T-helper 1 cell treated with Interleukin-12 subunit alpha and Interleukin-12 subunit beta and Interleukin-4 antibody, amounts not matched to agents 30 μg/mL and 1 μg/mL, for 36 hours (primary cell): ENCODE results near the gene TIMM21.

ENCODE experiments used
- H3K27ac Mint-ChIP-seq: one replicate; pipeline ENCODE4 v1.8.0; 2021; ENCODE audit warnings: mild to moderate bottlenecking, mixed read lengths
- H3K27me3 Mint-ChIP-seq: one replicate; pipeline ENCODE4 v1.8.0; 2021; ENCODE audit warnings: low read depth, mixed read lengths
- H3K36me3 Mint-ChIP-seq: one replicate; pipeline ENCODE4 v1.8.0; 2021; ENCODE audit warnings: low read depth, mixed read lengths
- H3K4me1 Mint-ChIP-seq: one replicate; pipeline ENCODE4 v1.8.0; 2021; ENCODE audit warnings: low read depth, mixed read lengths
- H3K4me3 Mint-ChIP-seq: one replicate; pipeline ENCODE4 v1.8.0; 2021; ENCODE audit warnings: mild to moderate bottlenecking, moderate library complexity, mixed read lengths
- H3K9me3 Mint-ChIP-seq: one replicate; pipeline ENCODE4 v1.8.0; 2021; ENCODE audit warnings: mixed read lengths

Gene TIMM21

DNA sequence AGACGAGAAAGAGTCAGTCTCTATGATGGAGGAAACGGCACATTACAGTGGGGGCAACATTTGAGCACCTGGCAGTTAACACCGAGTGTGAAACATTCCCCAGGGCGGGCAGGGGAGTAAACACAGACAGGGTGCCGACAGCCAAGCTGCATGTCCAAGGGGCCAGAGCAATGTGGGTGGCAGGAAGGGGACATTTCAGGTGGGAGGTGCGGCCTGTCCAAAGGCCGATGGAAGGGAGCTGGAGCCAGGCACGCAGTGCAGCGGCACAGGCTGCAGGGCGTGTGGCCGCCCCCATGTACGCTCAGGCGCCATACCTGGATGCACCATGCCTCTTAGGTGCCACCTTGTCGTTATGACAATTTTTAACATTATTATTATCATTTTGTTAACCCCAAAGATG lies 43.3 kb downstream of the TIMM21 start:
- H3K27me3 Mint-ChIP-seq, result peaks cover 8% of the 10 kb centered on the region
- H3K9me3 Mint-ChIP-seq, result no peaks in the 10 kb centered on the region
- no peaks in the 10 kb centered on the region for H3K36me3 Mint-ChIP-seq
- H3K27ac Mint-ChIP-seq, result no peak overlapping the region
- no peak overlapping the region for H3K4me3 Mint-ChIP-seq
- H3K4me1 Mint-ChIP-seq, result peaks cover 6% of the 10 kb centered on the region

DNA sequence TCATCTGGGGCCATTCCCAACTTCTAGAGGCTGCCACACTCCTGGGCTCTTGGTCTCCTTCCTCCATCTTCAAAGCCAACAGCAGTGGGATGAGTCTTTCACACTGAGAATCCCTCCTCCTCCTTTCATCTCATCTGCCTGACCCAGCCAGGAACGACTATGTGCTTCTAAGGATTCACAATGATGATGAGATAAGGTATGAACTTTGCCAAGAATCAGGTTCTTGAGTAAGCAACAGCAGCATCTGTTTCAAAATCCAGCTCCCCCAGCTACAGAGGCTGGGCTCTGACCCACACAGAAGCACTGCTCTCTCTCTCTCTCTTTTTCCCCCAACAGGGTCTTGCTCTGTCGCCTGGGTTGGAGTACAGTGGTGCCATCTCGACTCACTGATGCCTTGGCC lies 46.4 kb downstream of the TIMM21 start:
- Mint-ChIP-seq H3K4me3 (no peak overlapping the region), H3K4me1 (peaks cover 6% of the 10 kb centered on the region), H3K27me3 (no peaks in the 10 kb centered on the region), H3K9me3 (no peaks in the 10 kb centered on the region), H3K27ac (no peak overlapping the region), H3K36me3 (no peaks in the 10 kb centered on the region)

DNA sequence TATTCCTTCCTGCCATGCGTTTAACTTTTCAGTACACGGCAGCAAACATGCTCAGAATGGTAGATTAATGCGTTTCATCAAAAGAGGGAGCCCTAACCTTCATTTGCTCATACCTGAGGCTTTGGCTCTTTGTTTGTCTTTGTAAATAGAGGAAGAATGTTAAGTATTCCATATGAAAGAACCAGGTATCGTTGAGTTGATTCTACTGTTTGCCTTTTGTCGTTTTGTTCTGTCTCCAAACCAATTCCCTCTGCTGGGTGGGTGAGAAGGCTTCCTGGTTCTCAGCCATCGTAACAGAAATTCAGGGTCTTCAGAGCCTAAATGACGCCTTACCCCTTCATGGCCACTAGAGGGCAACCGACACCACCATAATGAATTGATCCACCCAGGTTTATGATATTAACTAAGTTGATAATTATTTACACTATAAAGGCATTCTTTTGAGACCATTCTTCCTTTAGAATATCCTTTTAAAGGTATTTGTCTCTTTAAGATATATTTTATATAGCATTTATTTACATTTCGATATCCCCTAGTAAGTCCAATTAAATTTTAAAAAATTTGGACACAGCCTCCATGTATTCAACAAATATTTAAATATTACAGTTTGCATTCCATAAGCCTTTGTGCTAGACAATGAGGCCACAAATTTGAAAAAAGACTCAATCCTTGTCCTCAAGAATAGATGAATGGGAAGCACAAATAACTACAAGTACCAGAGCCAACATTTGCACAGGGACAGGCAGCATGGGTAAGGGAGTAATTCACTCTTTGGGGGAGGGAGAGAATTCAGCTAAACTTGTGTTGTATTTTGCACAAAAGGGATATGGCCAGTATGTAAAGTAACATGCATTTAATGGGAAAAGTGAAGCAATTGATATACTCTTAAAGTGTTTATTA lies 48.1 kb downstream of the TIMM21 start:
- no peak overlapping the region for H3K27ac Mint-ChIP-seq
- H3K4me3 Mint-ChIP-seq, result peak overlapping the region; percentile 72
- H3K4me1 Mint-ChIP-seq, result peaks cover 6% of the 10 kb centered on the region
- no peaks in the 10 kb centered on the region for H3K9me3 Mint-ChIP-seq
- no peaks in the 10 kb centered on the region for H3K36me3 Mint-ChIP-seq
- no peaks in the 10 kb centered on the region for H3K27me3 Mint-ChIP-seq

DNA sequence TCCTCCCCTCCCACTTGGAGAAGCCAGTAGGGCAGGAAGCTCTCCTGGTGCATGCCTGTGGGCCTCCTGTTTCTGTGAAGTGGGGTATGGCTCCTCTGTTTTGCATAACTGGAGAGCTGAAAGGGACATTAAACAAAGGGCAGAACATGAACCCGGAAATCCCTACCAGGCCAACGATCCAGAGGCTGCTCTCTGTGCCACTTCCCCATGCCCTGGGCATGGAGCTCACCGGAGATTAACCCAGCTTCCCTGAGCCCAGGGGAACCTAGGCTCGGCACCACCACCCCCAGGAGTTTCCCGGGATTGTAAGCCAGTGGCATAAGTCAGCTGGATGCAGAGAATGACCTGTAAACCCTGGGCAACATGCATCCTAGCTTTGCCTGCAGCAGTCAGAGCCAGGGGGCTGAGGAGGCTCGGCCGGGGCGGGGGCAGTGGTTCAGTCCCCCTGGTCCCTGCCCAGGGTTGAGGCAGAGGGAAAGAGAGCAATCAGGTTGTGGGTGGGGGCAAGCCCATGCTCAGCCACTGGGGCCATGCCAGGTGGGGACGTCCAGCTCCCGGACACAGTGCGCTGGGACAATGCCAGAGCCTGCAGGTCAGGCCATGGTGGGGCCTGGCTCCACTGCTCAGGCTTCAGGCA lies 49.5 kb downstream of the TIMM21 start:
- no peak overlapping the region for H3K4me3 Mint-ChIP-seq
- H3K9me3 Mint-ChIP-seq, result no peaks in the 10 kb centered on the region
- no peaks in the 10 kb centered on the region for H3K36me3 Mint-ChIP-seq
- no peaks in the 10 kb centered on the region for H3K27me3 Mint-ChIP-seq
- peaks cover 6% of the 10 kb centered on the region for H3K4me1 Mint-ChIP-seq
- H3K27ac Mint-ChIP-seq, result no peak overlapping the region

DNA sequence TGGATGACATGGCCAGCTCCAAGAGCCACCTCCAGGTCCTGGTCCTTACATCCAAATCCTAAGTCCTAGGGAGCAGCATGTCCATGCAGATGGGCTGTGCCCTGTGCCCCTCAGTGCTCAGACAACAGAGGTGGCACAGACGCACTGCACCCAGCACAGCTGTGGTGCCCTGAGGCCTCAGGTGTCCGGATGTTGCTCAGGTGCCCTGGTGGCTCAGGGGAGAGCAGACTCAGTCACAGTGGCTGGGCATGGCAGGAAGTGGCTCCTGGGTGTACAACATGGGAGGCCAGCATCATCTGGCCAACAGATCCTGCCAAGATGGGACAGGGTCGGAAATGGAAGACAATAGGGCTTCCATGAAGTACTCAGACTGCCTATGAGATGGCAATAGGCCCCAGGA lies 50.1 kb downstream of the TIMM21 start:
- H3K27me3 Mint-ChIP-seq, result no peaks in the 10 kb centered on the region
- H3K9me3 Mint-ChIP-seq, result no peaks in the 10 kb centered on the region
- no peak overlapping the region for H3K4me3 Mint-ChIP-seq

DNA sequence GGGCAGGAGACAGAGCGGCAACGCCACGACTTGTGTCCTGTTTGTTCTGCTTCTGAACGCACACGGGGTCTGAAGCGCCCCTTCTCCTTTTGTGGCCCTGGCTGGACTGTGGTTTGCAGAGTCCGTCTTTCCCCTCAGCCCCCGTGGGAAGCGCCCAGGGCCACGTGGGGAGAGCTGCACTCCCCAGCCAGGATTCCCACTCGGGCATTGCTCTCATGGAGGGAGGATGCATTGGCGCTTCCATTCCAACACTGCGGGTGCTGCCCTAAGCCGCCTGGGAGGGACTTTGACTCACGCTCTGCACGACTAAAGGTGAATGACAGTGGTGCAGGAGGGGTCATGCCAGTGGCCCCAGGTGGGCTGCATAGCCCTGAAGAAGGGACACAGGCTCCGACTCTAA lies 52.5 kb downstream of the TIMM21 start:
- Mint-ChIP-seq H3K4me1 (peaks cover 6% of the 10 kb centered on the region), H3K36me3 (no peaks in the 10 kb centered on the region), H3K27me3 (no peaks in the 10 kb centered on the region), H3K9me3 (no peaks in the 10 kb centered on the region), H3K27ac (no peak overlapping the region), H3K4me3 (no peak overlapping the region)

More for the DNA sequence above, 50.1 kb downstream of the TIMM21 start:
- Mint-ChIP-seq H3K4me1 (peaks cover 6% of the 10 kb centered on the region), H3K36me3 (no peaks in the 10 kb centered on the region), H3K27ac (no peak overlapping the region)

DNA sequence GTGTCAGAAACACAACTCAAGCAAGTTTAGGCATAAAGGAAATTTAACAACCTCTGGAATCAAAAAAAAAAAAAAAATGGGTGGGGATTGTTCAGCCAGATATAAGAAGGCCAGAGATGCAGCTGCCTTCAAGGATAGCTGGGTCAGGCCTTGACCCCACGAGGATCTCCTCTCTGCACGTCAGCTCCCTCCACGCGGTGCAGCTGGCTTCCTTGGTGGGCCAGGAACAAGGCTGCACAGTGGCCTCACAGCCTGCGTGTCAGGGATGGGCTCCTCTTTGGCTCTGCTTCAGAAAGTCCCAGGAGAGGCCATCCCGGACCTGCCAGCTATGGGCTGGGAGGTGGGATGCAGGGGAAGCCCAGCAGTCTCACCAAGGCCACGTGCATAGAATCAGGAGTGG lies 55.5 kb downstream of the TIMM21 start:
- Mint-ChIP-seq H3K36me3 (no peaks in the 10 kb centered on the region), H3K27ac (no peak overlapping the region), H3K4me1 (no peaks in the 10 kb centered on the region), H3K4me3 (no peak overlapping the region), H3K9me3 (no peaks in the 10 kb centered on the region), H3K27me3 (peaks cover 3% of the 10 kb centered on the region)

DNA sequence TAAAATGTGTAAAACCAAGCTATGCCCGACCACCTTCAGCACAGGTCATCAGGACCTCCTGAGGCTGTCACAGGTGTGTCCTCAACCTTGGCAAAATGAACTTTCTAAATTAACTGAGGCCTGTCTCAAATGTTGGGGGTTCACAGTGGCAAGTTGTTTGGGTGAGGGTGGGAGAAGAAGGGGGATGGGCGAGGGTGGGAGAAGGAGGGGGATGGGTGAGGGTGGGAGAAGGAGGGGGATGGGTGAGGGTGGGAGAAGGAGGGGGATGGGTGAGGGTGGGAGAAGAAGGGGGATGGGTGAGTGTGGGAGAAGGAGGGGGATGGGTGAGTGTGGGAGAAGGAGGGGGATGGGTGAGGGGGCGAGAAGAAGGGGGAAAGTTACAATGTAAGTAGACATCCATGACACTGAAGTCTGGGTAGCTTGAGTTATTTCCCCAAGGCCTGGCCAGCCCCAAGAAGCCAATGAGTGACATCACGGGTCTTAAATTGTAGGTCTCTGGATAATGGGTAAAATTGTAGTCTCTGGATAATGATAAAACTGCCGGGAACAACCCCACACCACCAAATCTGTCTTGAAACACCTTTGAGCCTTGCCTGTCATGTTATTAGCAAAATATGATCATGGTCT lies 56.3 kb downstream of the TIMM21 start:
- no peaks in the 10 kb centered on the region for H3K9me3 Mint-ChIP-seq
- peaks cover 3% of the 10 kb centered on the region for H3K27me3 Mint-ChIP-seq
- no peaks in the 10 kb centered on the region for H3K4me1 Mint-ChIP-seq
- no peak overlapping the region for H3K27ac Mint-ChIP-seq
- H3K36me3 Mint-ChIP-seq, result no peaks in the 10 kb centered on the region
- H3K4me3 Mint-ChIP-seq, result no peak overlapping the region
